ENCODE results near the gene SCAF11. TPM values are rescaled to one million over a fixed set of nuclear protein-coding genes. Genes with fewer than 3 reads are reported as not detected.

The SCAF11 gene
- total and polyA plus RNA-seq, 5 donors from 2014 or later, result 81.5 to 171 (median 83.9) TPM

DNA sequence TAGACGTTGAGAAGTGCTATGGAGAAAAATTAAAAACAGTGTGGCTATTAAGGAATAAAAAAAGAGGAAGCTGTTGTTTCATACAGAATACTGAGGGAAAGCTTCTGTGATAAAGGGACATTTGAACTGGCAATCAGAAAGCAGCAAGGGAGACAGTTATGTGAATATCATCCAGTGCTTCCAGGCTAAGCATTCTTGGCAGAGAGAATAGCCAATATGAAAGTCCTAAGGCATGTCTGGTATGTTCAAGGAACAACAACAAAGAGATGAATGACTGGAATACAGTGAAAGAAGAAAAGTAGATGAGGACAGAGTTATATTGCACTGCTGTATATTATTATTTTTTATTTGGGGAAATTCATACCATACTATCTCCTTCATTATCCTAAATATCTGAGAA lies 23.9 kb downstream of the SCAF11 start:
- Histone ChIP-seq H3K36me3 (ENCODE audit: control insufficient read depth, insufficient read depth, low read length) (peaks cover 44% of the 10 kb centered on the region), H3K4me3 (ENCODE audit: low read depth, low read length) (no peak overlapping the region), H3K4me1 (ENCODE audit: control insufficient read depth, insufficient read depth, low read length, poor library complexity, severe bottlenecking) (peaks cover 11% of the 10 kb centered on the region), H3K9me3 (ENCODE audit: control insufficient read depth in 2 of 2, low read length in 2 of 2) (no peaks in the 10 kb centered on the region), H3K27ac (ENCODE audit: insufficient read depth, low read length, poor library complexity, severe bottlenecking) (no peak overlapping the region), H3K27me3 (ENCODE audit: control insufficient read depth, insufficient read depth, low read length) (no peaks in the 10 kb centered on the region)
- peaks cover 4% of the 10 kb centered on the region for H3K27me3 Mint-ChIP-seq
- peaks cover 0 to 4% (median 0%) of the 10 kb centered on the region in 7 donors for H3K9me3 Mint-ChIP-seq
- no peak for DNase-seq
- no peak overlapping the region for H3K27ac Mint-ChIP-seq
- no peak for ATAC-seq (ENCODE audit: low read depth in 2 of 2)
- H3K36me3 Mint-ChIP-seq, result peaks cover 42% of the 10 kb centered on the region
- peaks cover 54 to 76% (median 64%) of the 10 kb centered on the region in 4 donors for H3K4me1 Mint-ChIP-seq
- no peak overlapping the region for H3K4me3 Mint-ChIP-seq

DNA sequence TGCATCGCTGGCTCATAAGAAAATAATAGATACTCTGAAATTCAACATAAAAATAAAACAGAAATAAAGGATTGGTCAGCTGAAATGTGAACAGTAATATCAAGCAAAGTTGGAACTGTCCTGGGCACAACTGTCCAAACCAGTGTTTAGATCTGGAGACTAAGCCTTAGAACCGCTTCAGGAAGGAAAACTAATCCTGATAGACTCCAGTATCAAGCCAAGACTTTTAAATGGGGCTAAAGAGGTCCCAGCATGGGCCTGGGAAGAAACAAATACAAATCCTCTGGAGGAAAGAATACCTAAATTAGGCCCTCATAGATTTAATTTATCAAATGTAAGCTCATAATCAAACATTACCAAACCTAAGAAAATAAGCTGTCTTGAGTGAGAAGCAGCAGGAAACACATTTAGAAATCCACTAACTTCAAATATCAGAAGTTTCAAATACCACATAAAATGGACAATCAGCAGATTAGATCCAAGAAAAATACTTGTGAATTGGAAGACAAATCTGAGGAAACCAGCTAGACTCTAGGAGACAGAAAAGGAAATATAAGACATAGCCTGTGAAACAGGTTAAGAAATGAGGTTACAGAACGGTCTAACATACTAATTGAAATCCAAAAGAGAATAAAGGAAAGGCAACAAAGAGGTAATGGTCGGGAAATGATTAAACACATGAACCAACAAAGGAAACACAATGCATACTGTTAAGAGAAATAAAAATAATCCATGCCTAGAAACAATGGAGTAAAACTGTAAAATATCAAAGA lies 27.6 kb downstream of the SCAF11 start:
- H3K9me3 Mint-ChIP-seq, result peaks cover 0 to 2% (median 0%) of the 10 kb centered on the region in 7 donors
- Histone ChIP-seq H3K9me3 (ENCODE audit: control insufficient read depth in 2 of 2, low read length in 2 of 2) (no peaks in the 10 kb centered on the region), H3K36me3 (ENCODE audit: control insufficient read depth, insufficient read depth, low read length) (peaks cover 52% of the 10 kb centered on the region), H3K27ac (ENCODE audit: insufficient read depth, low read length, poor library complexity, severe bottlenecking) (no peak overlapping the region), H3K27me3 (ENCODE audit: control insufficient read depth, insufficient read depth, low read length) (no peaks in the 10 kb centered on the region), H3K4me3 (ENCODE audit: low read depth, low read length) (no peak overlapping the region), H3K4me1 (ENCODE audit: control insufficient read depth, insufficient read depth, low read length, poor library complexity, severe bottlenecking) (no peaks in the 10 kb centered on the region)
- H3K36me3 Mint-ChIP-seq, result peaks cover 39% of the 10 kb centered on the region
- H3K27ac Mint-ChIP-seq, result no peak overlapping the region
- peaks cover 4% of the 10 kb centered on the region for H3K27me3 Mint-ChIP-seq
- no peak for DNase-seq
- no peak for ATAC-seq (ENCODE audit: low read depth in 2 of 2)
- H3K4me1 Mint-ChIP-seq, result peaks cover 45 to 68% (median 49%) of the 10 kb centered on the region in 4 donors
- H3K4me3 Mint-ChIP-seq, result no peak overlapping the region

DNA sequence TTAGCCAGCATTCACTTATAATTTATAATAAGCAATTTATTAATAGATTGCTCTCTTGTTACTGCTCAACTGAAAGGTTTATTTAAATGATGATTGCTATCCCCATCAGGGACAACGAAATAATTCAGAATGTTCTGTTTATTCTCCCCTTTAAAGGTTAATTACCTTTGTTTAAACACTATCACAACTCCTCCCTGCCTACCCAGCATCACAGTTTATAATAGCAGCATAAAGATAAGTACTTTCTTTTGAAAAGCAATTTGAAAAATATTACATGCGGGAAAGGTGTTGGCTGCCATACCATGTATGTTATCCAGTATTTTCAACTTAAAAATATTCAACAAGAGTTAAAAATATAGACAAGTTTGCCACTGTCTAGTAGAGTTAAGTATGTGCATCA lies 30.6 kb downstream of the SCAF11 start:
- H3K4me1 ChIP-seq (ENCODE audit: control insufficient read depth, insufficient read depth, low read length, poor library complexity, severe bottlenecking), result no peaks in the 10 kb centered on the region
- peaks cover 59% of the 10 kb centered on the region for H3K36me3 ChIP-seq (ENCODE audit: control insufficient read depth, insufficient read depth, low read length)
- H3K4me3 ChIP-seq (ENCODE audit: low read depth, low read length), result no peak overlapping the region
- no peak overlapping the region for H3K27ac ChIP-seq (ENCODE audit: insufficient read depth, low read length, poor library complexity, severe bottlenecking)
- DNase-seq, result no peak
- no peak for ATAC-seq (ENCODE audit: low read depth in 2 of 2)
- no peaks in the 10 kb centered on the region for H3K9me3 ChIP-seq (ENCODE audit: control insufficient read depth in 2 of 2, low read length in 2 of 2)
- H3K27me3 ChIP-seq (ENCODE audit: control insufficient read depth, insufficient read depth, low read length), result no peaks in the 10 kb centered on the region
- H3K4me1 Mint-ChIP-seq, result peaks cover 30 to 50% (median 35%) of the 10 kb centered on the region in 4 donors
- no peak overlapping the region for H3K27ac Mint-ChIP-seq
- peaks cover 4% of the 10 kb centered on the region for H3K27me3 Mint-ChIP-seq
- no peak overlapping the region for H3K4me3 Mint-ChIP-seq
- H3K36me3 Mint-ChIP-seq, result peaks cover 38% of the 10 kb centered on the region
- H3K9me3 Mint-ChIP-seq, result peaks cover 0 to 1% (median 0%) of the 10 kb centered on the region in 7 donors

DNA sequence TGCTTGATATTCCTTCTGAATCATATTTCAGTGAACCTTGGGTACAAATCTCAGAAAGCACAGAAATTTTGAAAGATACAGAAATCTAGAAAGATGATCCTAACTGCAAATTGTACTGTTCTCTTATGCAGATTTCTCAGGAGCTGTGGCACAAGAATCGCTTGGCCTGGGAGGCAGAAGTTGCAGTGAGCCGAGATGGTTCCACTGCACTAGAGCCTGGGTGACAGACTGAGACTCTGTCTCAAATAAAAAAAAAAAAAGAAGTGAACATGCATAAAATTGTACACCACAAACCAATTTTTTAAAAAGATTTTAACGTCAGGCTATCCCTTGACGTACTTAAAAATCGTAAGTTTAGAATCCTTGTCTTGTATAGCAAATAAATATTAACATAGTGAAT lies 31.3 kb downstream of the SCAF11 start:
- H3K27me3 Mint-ChIP-seq, result peaks cover 4% of the 10 kb centered on the region
- Histone ChIP-seq H3K9me3 (ENCODE audit: control insufficient read depth in 2 of 2, low read length in 2 of 2) (no peaks in the 10 kb centered on the region), H3K27ac (ENCODE audit: insufficient read depth, low read length, poor library complexity, severe bottlenecking) (no peak overlapping the region), H3K4me1 (ENCODE audit: control insufficient read depth, insufficient read depth, low read length, poor library complexity, severe bottlenecking) (no peaks in the 10 kb centered on the region), H3K4me3 (ENCODE audit: low read depth, low read length) (no peak overlapping the region), H3K27me3 (ENCODE audit: control insufficient read depth, insufficient read depth, low read length) (no peaks in the 10 kb centered on the region), H3K36me3 (ENCODE audit: control insufficient read depth, insufficient read depth, low read length) (peaks cover 59% of the 10 kb centered on the region)
- H3K9me3 Mint-ChIP-seq, result peaks cover 0 to 1% (median 0%) of the 10 kb centered on the region in 7 donors
- peaks cover 34% of the 10 kb centered on the region for H3K36me3 Mint-ChIP-seq
- no peak overlapping the region for H3K4me3 Mint-ChIP-seq
- H3K27ac Mint-ChIP-seq, result no peak overlapping the region
- no peak for DNase-seq
- peaks cover 29 to 49% (median 32%) of the 10 kb centered on the region in 4 donors for H3K4me1 Mint-ChIP-seq
- ATAC-seq (ENCODE audit: low read depth in 2 of 2), result no peak

DNA sequence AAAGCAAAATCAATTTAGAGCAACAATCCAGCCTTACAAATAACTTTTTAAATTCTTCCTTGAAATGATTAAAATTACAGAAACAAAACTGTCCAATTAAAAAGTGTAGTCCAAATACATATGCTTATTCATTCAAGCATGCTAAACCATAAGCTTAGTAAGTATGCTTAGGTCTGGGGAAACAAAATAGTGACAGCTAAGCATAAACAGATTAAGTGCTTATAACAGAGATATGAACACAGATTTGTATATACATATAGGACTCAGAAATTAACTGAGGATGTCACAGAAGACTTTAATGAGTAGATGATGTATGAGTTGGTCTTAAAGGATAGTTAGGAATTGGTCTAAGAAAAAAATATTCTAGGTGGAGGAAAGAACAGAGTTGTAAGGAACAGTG lies 41.8 kb downstream of the SCAF11 start:
- Histone ChIP-seq H3K27ac (ENCODE audit: insufficient read depth, low read length, poor library complexity, severe bottlenecking) (no peak overlapping the region), H3K36me3 (ENCODE audit: control insufficient read depth, insufficient read depth, low read length) (peaks cover 62% of the 10 kb centered on the region), H3K27me3 (ENCODE audit: control insufficient read depth, insufficient read depth, low read length) (no peaks in the 10 kb centered on the region), H3K4me1 (ENCODE audit: control insufficient read depth, insufficient read depth, low read length, poor library complexity, severe bottlenecking) (no peaks in the 10 kb centered on the region), H3K9me3 (ENCODE audit: control insufficient read depth in 2 of 2, low read length in 2 of 2) (no peaks in the 10 kb centered on the region), H3K4me3 (ENCODE audit: low read depth, low read length) (no peak overlapping the region)
- H3K4me3 Mint-ChIP-seq, result no peak overlapping the region
- ATAC-seq (ENCODE audit: low read depth in 2 of 2) (no peak), DNase-seq (no peak)
- peaks cover 46% of the 10 kb centered on the region for H3K36me3 Mint-ChIP-seq
- H3K27me3 Mint-ChIP-seq, result no peaks in the 10 kb centered on the region
- no peaks in the 10 kb centered on the region for H3K9me3 Mint-ChIP-seq
- peaks cover 12 to 36% (median 30%) of the 10 kb centered on the region in 4 donors for H3K4me1 Mint-ChIP-seq
- H3K27ac Mint-ChIP-seq, result peak overlapping the region in 2 of 3 donors; percentile 47 to 69

DNA sequence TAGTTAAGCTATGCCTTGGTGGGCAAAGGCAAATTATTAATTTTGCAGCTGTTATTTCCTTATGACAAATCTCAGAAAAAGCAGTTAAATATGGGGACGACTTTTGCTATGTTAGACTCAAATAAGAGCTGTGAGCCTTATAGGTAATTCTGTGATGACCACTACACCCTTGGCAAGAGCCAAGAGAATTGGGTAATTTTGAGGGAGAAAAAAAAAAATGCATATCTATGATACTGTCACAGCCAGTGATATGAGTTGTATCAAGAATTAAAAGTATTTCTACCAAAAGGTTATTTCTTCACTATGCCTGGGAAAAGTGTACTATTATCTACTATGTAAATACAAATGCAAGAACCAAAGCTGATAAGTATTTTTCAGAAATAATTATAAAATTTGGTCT lies 43.9 kb downstream of the SCAF11 start:
- H3K36me3 ChIP-seq (ENCODE audit: control insufficient read depth, insufficient read depth, low read length), result peaks cover 75% of the 10 kb centered on the region
- H3K27ac Mint-ChIP-seq, result peak overlapping the region in 2 of 3 donors; percentile 21 to 42
- peaks cover 16 to 45% (median 31%) of the 10 kb centered on the region in 4 donors for H3K4me1 Mint-ChIP-seq
- H3K9me3 Mint-ChIP-seq, result peaks cover 0 to 2% (median 0%) of the 10 kb centered on the region in 7 donors
- no peak for ATAC-seq (ENCODE audit: low read depth in 2 of 2)
- no peaks in the 10 kb centered on the region for H3K4me1 ChIP-seq (ENCODE audit: control insufficient read depth, insufficient read depth, low read length, poor library complexity, severe bottlenecking)
- H3K27me3 ChIP-seq (ENCODE audit: control insufficient read depth, insufficient read depth, low read length), result no peaks in the 10 kb centered on the region
- H3K4me3 Mint-ChIP-seq, result no peak overlapping the region
- peaks cover 61% of the 10 kb centered on the region for H3K36me3 Mint-ChIP-seq
- H3K27ac ChIP-seq (ENCODE audit: insufficient read depth, low read length, poor library complexity, severe bottlenecking), result no peak overlapping the region
- H3K27me3 Mint-ChIP-seq, result no peaks in the 10 kb centered on the region
- no peak for DNase-seq
- H3K9me3 ChIP-seq (ENCODE audit: control insufficient read depth in 2 of 2, low read length in 2 of 2), result no peaks in the 10 kb centered on the region
- H3K4me3 ChIP-seq (ENCODE audit: low read depth, low read length), result no peak overlapping the region

DNA sequence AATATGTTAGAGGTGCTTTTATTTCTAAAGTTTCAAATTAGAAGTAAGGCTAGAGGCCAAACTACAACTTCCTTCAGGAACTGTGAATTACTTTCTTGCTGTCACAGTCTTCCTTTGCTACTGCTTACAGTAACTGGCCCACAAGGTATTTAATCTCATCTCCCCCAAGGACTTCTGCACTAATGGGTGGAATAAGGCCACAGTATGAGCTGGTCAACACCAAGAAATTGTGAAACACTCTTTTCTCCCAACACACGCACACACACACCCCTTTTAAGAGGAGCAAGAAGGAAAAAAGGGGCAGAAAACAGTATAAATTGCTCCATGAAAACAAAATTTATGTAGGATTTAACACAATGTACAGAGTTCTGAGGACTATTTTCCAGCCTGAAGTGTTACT lies 45.6 kb downstream of the SCAF11 start:
- peak overlapping the region in 1 of 4 donors; percentile 34 for H3K4me3 Mint-ChIP-seq
- Histone ChIP-seq H3K27ac (ENCODE audit: insufficient read depth, low read length, poor library complexity, severe bottlenecking) (no peak overlapping the region), H3K4me3 (ENCODE audit: low read depth, low read length) (no peak overlapping the region), H3K27me3 (ENCODE audit: control insufficient read depth, insufficient read depth, low read length) (no peaks in the 10 kb centered on the region), H3K9me3 (ENCODE audit: control insufficient read depth in 2 of 2, low read length in 2 of 2) (no peaks in the 10 kb centered on the region), H3K4me1 (ENCODE audit: control insufficient read depth, insufficient read depth, low read length, poor library complexity, severe bottlenecking) (no peaks in the 10 kb centered on the region), H3K36me3 (ENCODE audit: control insufficient read depth, insufficient read depth, low read length) (peaks cover 79% of the 10 kb centered on the region)
- H3K27me3 Mint-ChIP-seq, result no peaks in the 10 kb centered on the region
- H3K4me1 Mint-ChIP-seq, result peaks cover 18 to 50% (median 33%) of the 10 kb centered on the region in 4 donors
- peaks cover 59% of the 10 kb centered on the region for H3K36me3 Mint-ChIP-seq
- DNase-seq, result no peak
- H3K27ac Mint-ChIP-seq, result peak overlapping the region; percentile 8 to 54 (median 46)
- no peak for ATAC-seq (ENCODE audit: low read depth in 2 of 2)
- peaks cover 0 to 3% (median 0%) of the 10 kb centered on the region in 7 donors for H3K9me3 Mint-ChIP-seq

DNA sequence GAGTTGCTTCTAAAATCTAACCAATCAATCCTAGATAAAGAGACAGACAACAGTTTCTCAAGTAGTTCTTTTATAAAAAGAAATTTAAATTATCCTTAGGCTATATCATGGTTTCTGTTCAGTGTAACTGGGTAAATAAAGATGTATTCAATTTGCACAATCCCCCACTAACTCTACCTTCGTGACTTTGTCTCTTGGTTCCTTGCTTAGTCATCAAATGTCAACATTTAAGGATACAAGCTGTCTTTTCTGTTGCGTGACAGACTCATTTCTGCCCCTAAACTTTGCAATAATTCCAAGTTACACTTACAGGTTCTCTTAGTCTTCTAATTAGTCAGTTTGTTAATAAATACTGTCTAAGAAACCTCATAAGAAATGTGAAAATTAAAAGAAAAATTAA lies 50.6 kb downstream of the SCAF11 start:
- Mint-ChIP-seq H3K27ac (peak overlapping the region in 1 of 3 donors; percentile 62), H3K4me3 (no peak overlapping the region), H3K4me1 (peaks cover 25 to 57% (median 40%) of the 10 kb centered on the region in 4 donors), H3K36me3 (peaks cover 48% of the 10 kb centered on the region), H3K27me3 (no peaks in the 10 kb centered on the region), H3K9me3 (peaks cover 0 to 3% (median 0%) of the 10 kb centered on the region in 7 donors)
- no peaks in the 10 kb centered on the region for H3K9me3 ChIP-seq (ENCODE audit: control insufficient read depth in 2 of 2, low read length in 2 of 2)
- no peaks in the 10 kb centered on the region for H3K4me1 ChIP-seq (ENCODE audit: control insufficient read depth, insufficient read depth, low read length, poor library complexity, severe bottlenecking)
- H3K36me3 ChIP-seq (ENCODE audit: control insufficient read depth, insufficient read depth, low read length), result peaks cover 46% of the 10 kb centered on the region
- no peaks in the 10 kb centered on the region for H3K27me3 ChIP-seq (ENCODE audit: control insufficient read depth, insufficient read depth, low read length)
- no peak overlapping the region for H3K4me3 ChIP-seq (ENCODE audit: low read depth, low read length)
- H3K27ac ChIP-seq (ENCODE audit: insufficient read depth, low read length, poor library complexity, severe bottlenecking), result no peak overlapping the region
- no peak for ATAC-seq (ENCODE audit: low read depth in 2 of 2)
- DNase-seq, result no peak

Data from CD4-positive, CD25-positive, alpha-beta regulatory T cell (primary cell).